NCI-H524 (cell line): Measurements from ENCODE around the gene CACNA2D3.

Experiments
- DNase-seq, 2 experiments: peaks; one replicate each; lab custom pipeline; 2025; lab: John Stamatoyannopoulos, UW

The CACNA2D3 gene

DNA sequence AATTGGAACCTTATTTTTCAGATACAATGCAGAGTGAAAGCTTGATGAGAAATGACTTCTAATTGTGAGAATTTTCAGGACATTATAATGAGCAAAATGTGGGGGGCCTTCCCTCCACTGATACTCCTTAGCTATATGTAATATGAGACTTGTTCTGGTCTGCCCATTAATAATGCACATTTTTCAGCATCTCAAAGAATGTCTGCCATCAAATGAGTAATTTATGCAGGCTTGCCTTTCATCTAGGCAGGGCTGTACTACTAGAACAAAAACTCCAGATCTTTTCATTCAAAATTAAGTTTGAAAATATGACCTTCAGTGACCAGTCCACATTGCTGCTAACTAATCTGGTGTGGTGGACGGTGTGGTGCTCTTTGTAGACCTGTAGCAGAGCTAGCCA, 678.1 kb downstream of the CACNA2D3 start:
- no peak for DNase-seq

DNA sequence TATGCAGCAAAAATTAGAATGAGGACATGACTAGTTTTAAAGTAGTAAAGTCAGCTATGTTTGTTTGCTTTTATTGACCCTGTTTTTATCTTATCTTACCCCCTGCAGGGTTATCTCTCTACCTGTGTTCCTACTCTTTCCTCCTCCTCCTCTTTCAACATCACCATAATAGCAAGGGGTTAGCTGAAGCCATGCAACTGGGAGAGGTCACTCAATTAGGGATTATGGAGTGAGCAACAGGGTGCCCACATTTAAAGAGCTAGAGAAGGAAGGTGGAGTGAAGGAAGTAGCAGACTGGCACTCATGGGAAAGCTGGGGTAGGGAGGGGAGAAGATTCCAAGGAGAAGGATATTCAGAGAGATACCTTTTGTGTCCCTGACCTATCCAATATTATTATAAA, 679.6 kb downstream of the CACNA2D3 start:
- no peak for DNase-seq

DNA sequence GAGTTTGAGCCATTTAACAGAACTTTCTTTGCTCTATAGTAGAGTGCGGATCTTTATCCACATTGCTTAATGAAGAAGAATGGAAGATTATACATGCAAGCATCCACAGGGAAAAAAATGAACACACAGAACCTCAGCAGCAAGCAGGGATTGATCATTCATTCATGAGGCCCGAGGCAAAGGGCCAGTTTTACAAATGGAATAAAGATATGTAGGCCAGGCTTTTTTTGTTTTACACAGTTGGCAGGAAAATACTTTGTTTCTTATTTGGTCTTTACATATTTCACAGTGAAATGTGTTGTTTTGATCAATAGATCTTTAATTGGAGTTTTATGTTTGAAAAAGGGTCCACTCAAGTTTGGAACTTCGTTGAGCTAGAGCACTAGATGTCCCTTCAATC, 688.0 kb downstream of the CACNA2D3 start:
- DNase-seq = no peak

DNA sequence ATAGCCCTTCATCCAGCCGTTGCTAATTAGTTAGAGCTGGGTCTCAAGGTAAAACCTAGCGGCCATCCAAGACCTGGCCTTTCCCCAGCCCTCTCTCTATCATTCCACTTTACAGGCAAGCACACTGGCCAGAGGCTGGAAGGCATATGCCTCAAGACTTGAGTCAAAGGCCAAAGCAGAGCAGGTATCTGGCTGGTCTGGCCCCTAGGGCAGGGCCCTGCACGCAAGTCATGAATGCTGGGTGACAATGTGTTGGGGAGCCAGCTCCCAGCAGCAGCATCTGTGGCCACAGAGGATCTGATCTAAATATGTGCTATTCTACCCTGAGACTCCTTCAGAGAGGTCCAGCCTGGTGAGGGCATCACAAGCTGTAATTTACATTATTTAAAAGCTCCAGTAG, 691.9 kb downstream of the CACNA2D3 start:
- no peak for DNase-seq

DNA sequence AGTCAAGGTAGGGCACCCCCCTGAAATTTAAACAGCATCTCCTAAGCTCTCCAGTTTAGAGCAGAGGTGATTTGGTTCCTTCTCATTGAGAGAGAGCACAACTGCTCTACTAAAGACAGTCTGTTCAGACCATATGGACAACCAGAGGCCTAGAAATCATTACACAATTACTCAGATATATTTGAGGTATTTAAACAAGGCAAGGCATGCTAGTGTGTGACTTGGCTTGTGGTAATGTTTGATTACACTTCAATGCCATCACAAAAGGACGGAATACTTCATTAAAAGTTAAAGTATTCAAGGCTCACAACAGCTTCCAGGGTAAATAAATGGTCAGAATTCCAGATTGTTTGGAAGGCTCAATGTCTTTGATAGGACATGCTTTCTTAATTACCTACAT, 695.3 kb downstream of the CACNA2D3 start:
- peak; percentile 0 to 60 for DNase-seq

DNA sequence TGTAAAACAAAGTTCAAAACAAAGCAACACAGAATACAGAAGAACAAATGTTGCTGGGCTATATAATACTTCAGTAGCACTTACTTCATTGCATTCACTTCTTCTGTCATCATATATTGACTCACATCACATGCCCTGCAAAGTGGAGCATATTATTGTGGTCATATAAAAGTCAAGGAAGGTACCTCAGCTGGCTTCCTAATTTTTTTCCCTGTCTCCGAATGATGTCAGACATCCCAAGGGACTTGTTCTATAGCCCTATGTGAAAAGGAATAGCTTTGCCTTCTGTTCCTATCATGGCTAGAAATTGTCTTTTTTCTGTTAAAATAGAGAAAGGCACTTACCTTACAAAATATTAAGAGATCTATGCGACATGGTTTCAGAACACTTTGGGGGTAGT, 696.1 kb downstream of the CACNA2D3 start:
- no peak for DNase-seq

DNA sequence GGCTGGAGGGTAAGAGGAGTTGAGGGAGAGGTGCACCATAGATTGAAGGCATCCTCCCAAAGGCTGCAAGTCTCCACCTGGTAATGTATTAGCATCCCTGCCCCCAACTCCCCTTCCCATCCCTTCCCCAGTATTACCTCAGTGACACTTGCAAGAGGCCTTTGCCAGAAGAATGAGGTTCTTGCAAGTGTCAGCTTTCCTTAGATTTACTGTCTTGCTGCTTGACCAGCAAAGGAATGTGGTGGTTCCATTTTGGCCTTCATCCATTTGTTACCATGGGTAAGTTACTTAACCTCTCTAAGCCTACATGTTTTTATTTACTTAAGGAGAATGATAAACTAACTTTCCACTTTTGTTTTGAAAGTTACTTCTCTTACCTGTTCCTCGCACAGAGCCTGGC, 696.6 kb downstream of the CACNA2D3 start:
- no peak for DNase-seq

DNA sequence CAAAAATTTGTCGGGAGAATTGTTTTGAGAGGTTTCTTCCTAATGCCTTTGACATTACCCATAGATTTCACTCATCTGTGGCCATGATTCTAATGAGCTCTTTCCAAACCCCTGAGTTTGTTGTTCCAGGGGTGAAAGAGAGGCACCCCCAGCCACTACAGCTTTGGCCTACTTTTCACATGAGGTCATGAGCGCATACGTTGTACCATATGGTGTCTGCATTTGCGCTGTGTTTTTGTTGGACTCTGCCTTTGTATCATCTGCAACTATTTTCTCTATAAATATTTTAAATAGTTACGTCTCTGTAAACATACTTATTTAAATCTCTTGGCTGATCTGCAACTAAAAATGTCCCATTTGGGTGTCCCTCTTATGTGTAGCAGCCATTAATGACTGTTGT, 697.6 kb downstream of the CACNA2D3 start:
- no peak for DNase-seq

DNA sequence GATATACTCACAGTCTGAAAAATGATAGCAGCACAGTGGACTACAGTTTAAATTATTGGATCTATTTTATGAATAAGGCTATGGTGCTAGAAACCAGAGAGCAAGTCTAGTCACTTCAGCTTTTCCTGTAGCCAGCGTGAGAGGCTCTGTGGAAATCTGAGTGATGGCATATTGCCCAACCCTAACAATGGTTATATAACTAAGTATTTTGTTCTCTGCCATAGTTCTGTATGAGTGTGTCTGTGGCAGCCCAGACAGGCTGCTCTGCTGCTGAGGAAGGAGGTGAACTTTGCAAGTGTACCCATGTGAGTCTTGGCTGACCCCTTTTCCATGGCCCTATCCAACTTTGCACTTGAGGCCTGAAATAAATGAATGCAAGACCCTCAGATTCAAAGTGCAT, 699.9 kb downstream of the CACNA2D3 start:
- DNase-seq = no peak

DNA sequence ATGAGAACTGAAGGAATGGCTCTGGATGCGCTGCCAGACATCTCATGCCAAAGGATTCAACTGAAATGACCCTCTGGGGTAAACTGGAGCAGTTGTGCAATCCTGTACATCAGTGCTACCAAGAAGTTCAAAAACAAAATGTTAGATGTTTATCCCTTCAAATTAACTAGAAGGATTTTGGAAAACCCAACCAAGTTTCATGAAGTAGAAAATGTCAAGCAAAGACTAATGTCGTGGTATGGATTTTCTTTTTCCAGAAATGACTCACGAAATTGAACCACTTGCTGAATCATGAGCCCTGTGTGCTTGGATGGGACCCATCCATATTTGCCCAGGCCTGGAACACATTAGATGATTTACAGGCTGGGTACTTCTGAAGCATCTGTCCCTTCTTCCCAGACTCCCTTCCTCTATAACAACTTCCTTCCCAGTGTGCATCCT, 703.9 kb downstream of the CACNA2D3 start:
- peak; percentile 22 to 50 for DNase-seq

DNA sequence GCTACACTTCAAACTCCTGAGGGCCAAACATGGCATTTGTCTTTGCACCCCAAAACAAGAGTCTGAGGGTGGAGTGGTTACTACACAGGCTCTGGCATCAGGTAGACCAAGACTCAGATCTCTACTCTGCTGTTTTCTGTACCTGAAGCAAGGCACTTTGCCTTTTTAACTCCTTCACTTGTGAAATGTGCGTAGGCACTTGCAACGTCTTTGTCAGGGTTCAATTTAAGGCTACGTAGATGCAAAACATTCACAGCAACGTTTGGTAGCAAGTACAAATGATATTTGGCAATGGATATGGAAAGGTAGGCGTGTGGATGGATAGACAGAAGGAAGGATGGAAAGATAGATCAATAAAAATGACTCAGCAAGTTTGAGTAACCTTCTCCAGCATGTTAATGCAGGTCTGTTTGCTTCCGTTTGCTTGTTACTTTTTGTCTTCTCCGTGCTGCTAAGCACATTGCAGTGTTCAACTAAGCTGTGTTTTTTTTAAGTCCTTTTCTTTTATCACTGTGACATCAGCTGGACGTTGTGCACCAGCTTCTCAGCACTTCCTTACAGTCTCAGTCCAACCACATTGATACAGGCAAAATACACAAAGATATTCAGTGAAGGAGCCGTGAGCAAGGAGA, 704.8 kb downstream of the CACNA2D3 start:
- no peak for DNase-seq

DNA sequence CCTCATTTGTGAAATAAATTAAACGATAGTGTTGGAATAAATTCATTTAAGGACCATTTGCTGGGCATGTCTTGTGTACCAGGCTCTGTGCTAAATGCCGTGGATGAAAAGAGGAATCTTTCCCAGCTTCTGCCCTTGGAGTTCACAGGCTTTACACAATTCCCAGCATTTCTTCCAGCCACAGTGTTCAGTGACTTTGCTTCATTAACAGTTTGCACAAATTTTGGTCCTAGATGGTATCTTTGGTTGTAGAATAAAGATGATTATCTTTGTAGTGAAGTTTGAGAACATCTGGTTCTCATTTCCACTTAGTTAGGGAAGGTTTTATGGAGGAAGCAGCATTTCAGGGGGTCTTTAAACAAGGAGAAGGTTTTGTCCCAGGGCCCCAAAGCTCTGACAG, 705.4 kb downstream of the CACNA2D3 start:
- DNase-seq = no peak

DNA sequence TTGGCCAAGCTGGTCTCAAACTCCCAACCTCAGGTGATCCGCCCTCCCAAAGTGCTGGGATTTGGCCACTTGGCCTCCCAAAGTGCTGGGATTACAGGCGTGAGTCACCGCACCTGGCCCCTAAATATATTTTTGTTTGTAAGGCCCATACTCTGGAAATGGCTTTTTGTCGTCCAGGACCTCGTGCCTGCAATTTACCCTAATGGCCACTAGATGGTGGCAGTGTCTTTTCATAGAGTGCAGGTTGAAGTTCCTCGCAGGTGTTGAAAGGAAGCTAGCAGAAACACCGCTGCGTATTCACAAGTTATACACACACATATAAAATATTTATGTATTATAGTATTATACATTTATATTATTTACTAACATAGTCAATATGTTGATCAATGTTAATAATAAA, 708.3 kb downstream of the CACNA2D3 start:
- DNase-seq = peak in 1 of 2 experiments; percentile 17

DNA sequence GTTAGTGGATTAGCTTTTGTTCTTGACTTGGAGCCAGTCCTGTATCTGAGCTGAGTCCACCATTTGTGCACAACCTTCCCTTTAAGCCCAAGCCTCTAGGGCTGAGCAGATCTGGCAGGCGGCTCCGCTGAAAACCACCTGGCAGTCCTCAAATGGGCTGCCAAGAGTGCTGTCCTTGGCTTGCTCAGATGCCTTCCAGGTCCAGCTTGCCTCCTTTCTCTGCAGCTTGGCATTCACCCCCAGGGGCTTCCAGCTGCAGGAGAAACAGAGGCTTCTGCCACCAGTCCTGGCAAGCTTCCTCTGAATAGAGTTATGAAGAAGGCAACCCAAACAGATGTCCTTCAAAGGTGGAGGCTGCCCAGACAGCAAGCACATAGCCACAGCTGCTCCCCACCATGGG, 708.8 kb downstream of the CACNA2D3 start:
- no peak for DNase-seq

DNA sequence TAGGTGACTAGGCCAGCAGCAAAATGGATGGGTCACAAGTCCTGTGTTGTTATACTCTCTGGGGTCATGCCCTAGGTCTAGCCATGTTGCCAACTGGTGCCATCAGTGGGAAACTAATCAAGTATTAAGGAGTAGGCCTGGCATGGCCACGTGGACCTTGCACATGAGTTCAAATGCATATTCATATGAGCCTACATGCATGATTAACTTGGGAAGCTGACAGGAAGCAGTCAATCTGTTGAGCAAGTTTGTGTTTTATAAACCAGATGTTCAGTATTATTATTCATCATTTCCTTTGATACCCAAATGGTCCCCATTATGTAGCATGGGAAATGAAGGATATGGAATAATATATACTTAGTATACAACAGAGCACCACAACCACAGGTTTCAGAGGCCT, 710.5 kb downstream of the CACNA2D3 start:
- DNase-seq = no peak

DNA sequence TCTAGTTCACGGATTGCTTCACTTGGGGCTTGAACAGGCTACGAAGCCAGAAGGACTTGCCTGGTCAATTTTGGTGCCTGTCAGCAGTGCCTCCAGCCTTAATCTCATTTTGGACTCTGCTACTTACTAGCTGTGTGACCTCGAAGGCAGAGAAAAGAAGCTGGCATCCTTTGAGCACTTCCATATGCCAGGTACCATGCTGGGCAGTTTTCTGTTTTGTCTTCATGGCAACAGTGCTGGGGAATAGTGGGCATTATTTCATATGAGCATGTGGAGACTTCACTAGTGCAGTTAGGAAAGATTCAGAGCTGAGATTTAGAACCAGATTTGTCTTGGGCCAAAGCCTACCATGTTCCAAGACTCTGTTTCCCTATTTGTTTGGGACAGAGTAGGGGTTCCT, 713.3 kb downstream of the CACNA2D3 start:
- DNase-seq = no peak

DNA sequence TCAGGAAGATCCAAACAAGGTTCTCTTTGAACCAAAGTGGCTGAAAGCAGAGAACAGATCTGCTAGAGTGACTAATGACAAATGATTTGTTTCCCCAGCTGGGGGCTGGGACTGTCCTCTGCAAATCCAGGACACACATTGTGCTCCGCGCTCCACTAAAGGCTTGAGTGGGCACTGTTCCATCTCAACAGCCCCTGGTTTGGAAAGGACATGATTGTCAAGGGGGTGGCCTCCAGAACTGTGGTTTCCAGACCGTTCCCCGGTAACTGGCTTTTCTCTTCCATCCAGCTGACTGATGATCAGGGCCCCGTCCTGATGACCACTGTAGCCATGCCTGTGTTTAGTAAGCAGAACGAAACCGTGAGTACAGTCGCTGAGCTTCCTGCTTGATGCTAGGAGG, 714.5 kb downstream of the CACNA2D3 start:
- no peak for DNase-seq

DNA sequence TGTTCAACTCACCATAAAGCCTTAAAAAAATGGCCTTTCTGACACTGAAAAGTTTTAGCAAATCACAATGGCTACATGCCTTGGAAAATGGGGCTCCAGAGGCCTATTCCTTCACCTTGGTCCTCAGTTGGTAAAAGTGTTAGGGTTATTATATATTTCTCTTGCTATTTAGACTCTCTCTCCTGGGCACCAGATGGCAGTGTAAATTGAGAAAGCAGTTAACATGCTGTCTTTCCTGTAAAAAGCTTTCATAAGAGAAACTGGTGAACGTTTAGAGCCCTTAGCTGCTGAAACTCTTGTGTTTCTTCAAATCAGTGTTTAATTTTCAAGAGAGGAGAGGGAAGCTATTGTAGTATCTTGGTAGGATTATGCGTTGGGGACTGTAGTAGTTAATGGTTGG, 715.6 kb downstream of the CACNA2D3 start:
- peak; percentile 27 to 82 for DNase-seq

DNA sequence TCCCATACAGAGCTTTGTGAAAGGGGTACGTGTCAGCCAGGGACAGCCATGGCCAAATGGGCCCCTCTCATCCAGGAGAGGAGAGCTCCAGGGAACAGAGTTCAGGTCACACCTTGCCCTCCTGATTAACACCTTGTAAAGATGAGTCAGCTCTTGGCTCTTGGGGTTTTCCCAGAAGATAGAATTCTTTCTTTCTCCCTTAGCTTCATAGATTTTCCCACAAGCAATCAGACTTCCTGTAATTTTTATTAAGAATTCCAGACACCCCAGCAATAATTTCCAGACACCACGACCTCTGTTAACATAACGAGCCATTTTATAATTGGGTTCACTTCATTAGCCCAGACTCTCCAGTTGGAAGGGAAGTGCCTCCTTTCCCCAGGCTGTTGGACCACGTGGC, 719.1 kb downstream of the CACNA2D3 start:
- no peak for DNase-seq

DNA sequence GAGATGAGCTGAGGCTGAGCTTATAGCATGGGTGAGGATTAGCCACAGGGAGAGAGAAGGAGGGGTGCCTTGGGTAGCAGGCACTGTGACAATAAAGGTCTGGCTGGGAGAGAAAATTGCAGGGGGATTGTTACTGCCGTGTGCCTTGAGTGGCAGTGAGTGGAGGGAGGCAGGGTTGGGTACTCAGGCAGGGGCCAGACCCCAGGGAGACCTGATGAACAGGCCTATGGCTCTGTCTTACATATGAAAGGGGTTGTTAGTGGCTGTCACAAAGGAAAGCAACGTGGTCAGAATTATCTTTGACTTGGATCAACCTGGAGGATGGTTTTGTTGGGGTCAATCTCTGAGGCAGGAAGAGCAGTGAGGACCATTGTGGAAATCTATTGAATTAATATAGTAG, 721.0 kb downstream of the CACNA2D3 start:
- DNase-seq = no peak

DNA sequence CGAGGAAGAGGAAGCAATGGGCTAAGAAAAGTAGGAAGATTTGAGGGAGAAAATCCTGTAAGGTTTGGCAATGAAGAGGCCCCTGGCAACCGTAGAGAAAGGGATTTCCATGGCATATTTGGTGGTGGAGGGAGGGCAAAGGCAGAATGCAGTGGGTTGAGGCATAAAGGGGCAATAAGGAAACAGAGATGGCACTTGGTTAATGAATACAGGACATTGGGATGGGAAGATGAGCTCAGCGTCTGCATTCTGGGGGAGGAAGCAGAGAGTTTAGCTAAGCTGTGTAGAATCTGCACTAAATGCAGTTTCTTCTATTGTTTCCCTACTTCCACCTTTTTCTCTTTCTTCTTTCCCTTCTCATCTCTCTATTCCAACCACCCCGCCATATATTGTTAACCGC, 721.9 kb downstream of the CACNA2D3 start:
- DNase-seq = no peak

DNA sequence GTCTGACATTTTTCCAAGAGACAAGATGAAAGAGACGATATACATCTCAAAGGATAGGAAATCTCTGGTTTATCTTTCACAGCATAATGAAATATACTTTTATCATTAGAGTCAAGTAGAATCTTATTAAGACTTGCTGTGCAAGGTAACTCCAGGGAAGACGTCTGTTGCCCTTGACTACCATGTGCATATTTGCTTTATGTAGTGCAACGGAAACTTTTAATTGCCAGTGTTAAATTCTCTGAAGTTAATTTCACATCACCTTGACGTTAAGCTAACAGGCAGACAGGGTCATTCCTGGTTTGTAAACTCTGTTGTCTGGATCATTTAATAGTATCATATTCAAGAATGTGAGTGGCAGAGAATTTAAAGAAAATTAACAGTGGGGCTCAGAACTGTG, 722.7 kb downstream of the CACNA2D3 start:
- no peak for DNase-seq

DNA sequence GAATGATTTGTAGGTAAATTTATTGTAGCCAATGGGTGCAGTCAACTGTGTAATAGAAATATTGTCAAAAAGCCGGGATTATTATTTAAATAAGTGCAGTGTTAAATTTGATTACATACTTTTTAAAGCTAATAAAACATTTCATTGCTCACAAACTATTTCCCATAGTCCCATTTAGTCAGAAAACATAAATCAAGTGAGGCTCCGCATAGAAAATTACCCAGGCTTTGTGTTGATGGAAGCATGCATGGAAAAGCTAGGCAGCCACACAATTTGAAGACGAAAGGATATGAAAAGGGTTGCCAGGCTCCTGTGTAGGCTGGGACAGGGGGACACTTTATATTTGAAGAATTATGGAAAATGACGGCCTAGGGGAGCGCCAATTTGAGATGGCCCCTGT, 723.2 kb downstream of the CACNA2D3 start:
- DNase-seq = no peak

DNA sequence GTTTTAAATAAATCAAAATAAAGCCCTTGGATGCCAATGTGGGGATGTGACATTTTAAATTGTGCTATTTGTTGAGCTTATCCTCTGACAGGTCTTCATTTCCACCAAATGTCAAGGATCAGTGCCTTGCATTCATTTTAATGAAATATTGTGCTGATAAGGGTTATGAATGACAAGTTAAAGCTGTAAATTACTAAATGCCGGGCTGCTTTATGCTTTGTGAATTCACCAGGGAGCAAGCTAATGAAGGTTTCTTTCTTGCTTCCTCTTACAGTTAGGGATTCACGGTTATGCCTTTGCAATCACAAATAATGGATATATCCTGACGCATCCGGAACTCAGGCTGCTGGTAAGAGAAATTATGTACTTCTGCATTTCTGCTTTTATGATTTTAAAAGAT, 723.8 kb downstream of the CACNA2D3 start:
- no peak for DNase-seq

DNA sequence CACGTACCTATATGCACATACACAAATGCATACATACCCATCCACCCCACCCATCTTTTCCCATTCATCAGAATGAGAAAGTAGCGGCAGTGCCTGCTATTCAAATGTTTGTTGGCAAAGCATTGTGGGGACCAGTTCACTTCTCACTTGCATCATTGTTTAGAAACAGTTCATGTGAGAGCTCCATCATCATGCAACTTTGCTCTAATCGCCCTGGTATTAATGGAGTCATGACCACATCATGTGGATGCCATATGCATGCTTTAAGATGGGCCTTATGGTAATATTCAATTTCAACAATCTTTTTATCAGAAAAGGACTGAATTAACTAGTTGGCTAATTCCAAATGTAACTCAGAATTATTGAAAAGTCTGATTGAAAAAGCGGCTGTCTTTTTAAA, 725.0 kb downstream of the CACNA2D3 start:
- DNase-seq = no peak
